Stomach smooth muscle (tissue), 2 donors: ENCODE results near the gene CHST6.
A peak's percentile ranks its signal among the peaks of the same experiment; 100 is the strongest.
"Not testable (repeated sequence)": the region's sequence is repeated elsewhere in the genome, so short reads cannot be mapped to it uniquely, and the experiment has no call there.

ENCODE experiments used
- H3K27ac ChIP-seq: one replicate; pipeline ENCODE4 v1.7.0; 2013; ENCODE audit warnings: mild to moderate bottlenecking, low read length, inconsistent platforms
- H3K27me3 ChIP-seq, 2 donors: one replicate each; pipeline ENCODE4 v1.7.0; 2013; ENCODE audit warnings: low read length in 2 of 2; ENCODE audit not compliant: insufficient read depth in 2 of 2, control insufficient read depth in 1 of 2
- H3K36me3 ChIP-seq, 2 donors: one replicate each; pipeline ENCODE4 v1.7.0; 2013; ENCODE audit warnings: low read length in 2 of 2; ENCODE audit not compliant: control insufficient read depth in 2 of 2, insufficient read depth in 2 of 2
- H3K4me1 ChIP-seq: one replicate; pipeline ENCODE4 v1.7.0; 2013; ENCODE audit warnings: low read length; ENCODE audit not compliant: control insufficient read depth, insufficient read depth
- H3K4me3 ChIP-seq, 2 donors: one replicate each; pipeline ENCODE4 v1.7.0; 2013; ENCODE audit warnings: low read length in 2 of 2
- H3K9ac ChIP-seq, 2 donors: one replicate each; pipeline ENCODE4 v1.7.0; 2013; ENCODE audit warnings: low read length in 2 of 2, mild to moderate bottlenecking in 1 of 2
- H3K9me3 ChIP-seq, 2 donors: one replicate each; pipeline ENCODE4 v1.7.0; 2013; ENCODE audit warnings: low read length in 2 of 2; ENCODE audit not compliant: control insufficient read depth in 2 of 2
- donor health status: healthy.
- donor health status: Pancreatic carcinoma.

Gene CHST6

GRCh38 chr16:75475420-75475847 lies 19.8 kb downstream of the CHST6 start:
- Histone ChIP-seq H3K4me3 (no peak overlapping the region), H3K4me1 (no peaks in the 10 kb centered on the region), H3K9me3 (no peaks in the 10 kb centered on the region), H3K36me3 (no peaks in the 10 kb centered on the region), H3K9ac (no peak overlapping the region), H3K27me3 (no peaks in the 10 kb centered on the region), H3K27ac (no peak overlapping the region)

- Histone ChIP-seq H3K9ac (no peak overlapping the region), H3K4me3 (no peak overlapping the region), H3K27ac (no peak overlapping the region), H3K4me1 (no peaks in the 10 kb centered on the region), H3K9me3 (no peaks in the 10 kb centered on the region), H3K27me3 (no peaks in the 10 kb centered on the region), H3K36me3 (no peaks in the 10 kb centered on the region)
Observed at GRCh38 chr16:75472908-75473877, 22.0 kb downstream of the CHST6 start.

- Histone ChIP-seq H3K27me3 (no peaks in the 10 kb centered on the region), H3K27ac (no peak overlapping the region), H3K4me3 (no peak overlapping the region), H3K9me3 (no peaks in the 10 kb centered on the region), H3K36me3 (no peaks in the 10 kb centered on the region), H3K4me1 (no peaks in the 10 kb centered on the region), H3K9ac (peak overlapping the region in 1 of 2 donors; percentile 22)
Observed at GRCh38 chr16:75471723-75472633, 23.3 kb downstream of the CHST6 start.

- H3K27me3 ChIP-seq, result no peaks in the 10 kb centered on the region
- H3K4me3 ChIP-seq, result no peak overlapping the region
- H3K9me3 ChIP-seq, result no peaks in the 10 kb centered on the region
- no peaks in the 10 kb centered on the region for H3K4me1 ChIP-seq
- H3K9ac ChIP-seq, result no peak overlapping the region
- no peak overlapping the region for H3K27ac ChIP-seq
- H3K36me3 ChIP-seq, result no peaks in the 10 kb centered on the region
Observed at GRCh38 chr16:75466760-75467159, 28.5 kb downstream of the CHST6 start.

- H3K27me3 ChIP-seq, result no peaks in the 10 kb centered on the region
- no peaks in the 10 kb centered on the region for H3K36me3 ChIP-seq
- peaks cover 3% of the 10 kb centered on the region for H3K4me1 ChIP-seq
- H3K9ac ChIP-seq, result peak within 1 kb of the TSS; percentile 72 to 81
- H3K27ac ChIP-seq, result peak within 1 kb of the TSS; percentile 82
- H3K9me3 ChIP-seq, result no peaks in the 10 kb centered on the region
- H3K4me3 ChIP-seq, result peak within 1 kb of the TSS; percentile 77 to 86
Observed at GRCh38 chr16:75464122-75464918, 30.9 kb downstream of the CHST6 start, which contains the start of gene TMEM170A. TMEM170A (minus strand) TSS chr16:75464689; CDS start chr16:75464600, 89 bp downstream.

GRCh38 chr16:75463389-75464121 lies 31.7 kb downstream of the CHST6 start:
- H3K4me3 ChIP-seq, result peak overlapping the region; percentile 77 to 86
- H3K4me1 ChIP-seq, H3K36me3 ChIP-seq, H3K27me3 ChIP-seq, H3K9me3 ChIP-seq: not testable (repeated sequence)
- H3K27ac ChIP-seq, result peak overlapping the region; percentile 82
- H3K9ac ChIP-seq, result peak overlapping the region; percentile 72 to 81

GRCh38 chr16:75462806-75463205 lies 32.4 kb downstream of the CHST6 start:
- no peaks in the 10 kb centered on the region for H3K9me3 ChIP-seq
- peak overlapping the region in 1 of 2 donors; percentile 1 for H3K9ac ChIP-seq
- no peak overlapping the region for H3K27ac ChIP-seq
- H3K4me3 ChIP-seq, result peak overlapping the region in 1 of 2 donors; percentile 28
- no peaks in the 10 kb centered on the region for H3K36me3 ChIP-seq
- peaks cover 3% of the 10 kb centered on the region for H3K4me1 ChIP-seq
- H3K27me3 ChIP-seq, result no peaks in the 10 kb centered on the region

- Histone ChIP-seq H3K27me3 (no peaks in the 10 kb centered on the region), H3K9ac (no peak overlapping the region), H3K9me3 (no peaks in the 10 kb centered on the region), H3K4me1 (peaks cover 3% of the 10 kb centered on the region), H3K27ac (no peak overlapping the region), H3K4me3 (no peak overlapping the region), H3K36me3 (no peaks in the 10 kb centered on the region)
Observed at GRCh38 chr16:75461575-75461974, 33.7 kb downstream of the CHST6 start.

GRCh38 chr16:75460446-75460845 lies 34.8 kb downstream of the CHST6 start:
- Histone ChIP-seq H3K9ac (peak overlapping the region in 1 of 2 donors; percentile 14), H3K4me1 (peaks cover 3% of the 10 kb centered on the region), H3K4me3 (no peak overlapping the region), H3K27me3 (no peaks in the 10 kb centered on the region), H3K36me3 (no peaks in the 10 kb centered on the region), H3K27ac (no peak overlapping the region), H3K9me3 (no peaks in the 10 kb centered on the region)
